HCT116 (cell line): ENCODE data around the gene CRB1. TPM values are rescaled to one million over a fixed set of nuclear protein-coding genes. Genes with fewer than 3 reads are reported as not detected.

Experiments used
- ATAC-seq: fragments of 200-7000 bp; cut with Tn5 transposase; 2 replicates; pipeline ENCODE4 v1.9.1; 2020; ENCODE audit warnings: mild to moderate bottlenecking, moderate library complexity
- BruUV-seq: library from RNA; stranded (reverse); fragments of 400-500 nt; replicated peaks from 2 replicates; lab custom pipeline; 2021; lab: Mats Ljungman, UMichigan
- CTCF ChIA-PET: fragments of 300-600 bp; sonication (Branson Sonifier 250); formaldehyde crosslinking; loops from one replicate; lab custom pipeline; 2021; ENCODE audit warnings: antibody characterized with exemption; lab: Charles Lee
- POLR2A ChIA-PET: fragments of 300-600, 350-600 bp; sonication (Branson Sonifier 250); formaldehyde crosslinking; loops from one replicate; lab custom pipeline; 2021; ENCODE audit warnings: antibody characterized with exemption; lab: Charles Lee
- RAD21 ChIA-PET, 2 experiments: fragments of 300-600 bp; sonication (Branson Sonifier 250); formaldehyde crosslinking; loops; one replicate each; lab custom pipeline; 2023; ENCODE audit warnings: low total read pairs in 2 of 2; ENCODE audit not compliant: uncharacterized antibody in 2 of 2, unreplicated experiment in 2 of 2, low non-redundant PET in 1 of 2; lab: Charles Lee
- DNase-seq: peaks from one replicate; pipeline ENCODE4 v3.0.0-alpha.2; 2010; ENCODE audit warnings: low read depth, low spot score
- H2AFZ ChIP-seq: fragments of 200-600 bp; shearing (Covaris generic), sonication (generic); 2 replicates; pipeline ENCODE4 v1.6.1; 2017; ENCODE audit warnings: low read depth, mixed run types, mixed read lengths, antibody characterized with exemption, low read length; ENCODE audit not compliant: poor library complexity, severe bottlenecking
- H3K27ac ChIP-seq: 2 replicates; pipeline ENCODE4 v1.5.1; 2012; ENCODE audit warnings: low read depth, low read length
- H3K27me3 ChIP-seq: fragments of 200-600 bp; sonication (generic); 2 replicates; pipeline ENCODE4 v1.6.1; 2016; ENCODE audit warnings: mixed run types, low read length, mixed read lengths; ENCODE audit not compliant: insufficient read depth
- H3K36me3 ChIP-seq, 2 experiments: fragments of 200-500 bp in 1 of 2; fragments of 200-600 bp in 1 of 2; sonication (Bioruptor generic) in 1 of 2; sonication (generic) in 1 of 2; 2 replicates each; pipeline versions ENCODE4 v1.5.1 to v1.6.1; 2014 to 2016; ENCODE audit warnings: low read length in 2 of 2, inconsistent platforms in 1 of 2, mixed read lengths in 1 of 2, mixed run types in 1 of 2; ENCODE audit not compliant: insufficient read depth in 2 of 2, control insufficient read depth in 1 of 2
- H3K4me1 ChIP-seq, 2 experiments: fragments of 200-600 bp in 1 of 2; sonication (generic) in 1 of 2; 2 replicates each; pipeline versions ENCODE4 v1.5.1 to v1.6.1; 2012 to 2017; ENCODE audit warnings: low read length in 2 of 2, inconsistent platforms in 1 of 2, mild to moderate bottlenecking in 1 of 2, mixed read lengths in 1 of 2, mixed run types in 1 of 2, moderate library complexity in 1 of 2; ENCODE audit not compliant: insufficient read depth in 2 of 2, control insufficient read depth in 1 of 2
- H3K4me2 ChIP-seq: fragments of 200-600 bp; sonication (generic); 2 replicates; pipeline ENCODE4 v1.6.1; 2017; ENCODE audit warnings: mixed run types, low read length, mixed read lengths
- H3K4me3 ChIP-seq, 2 experiments: fragments of 200-600 bp in 1 of 2; sonication (generic) in 1 of 2; replicated peaks in 1 of 2; 2 replicates each; pipeline ENCODE4 v1.5.1; 2011 to 2016; ENCODE audit warnings: low read length in 2 of 2, control low read depth in 1 of 2, low read depth in 1 of 2, mild to moderate bottlenecking in 1 of 2, mixed read lengths in 1 of 2, mixed run types in 1 of 2
- H3K79me2 ChIP-seq: fragments of 200-600 bp; sonication (generic); 2 replicates; pipeline ENCODE4 v1.6.1; 2017; ENCODE audit warnings: mild to moderate bottlenecking, mixed run types, low read length, moderate library complexity, mixed read lengths; ENCODE audit not compliant: insufficient read depth
- H3K9ac ChIP-seq: fragments of 200-600 bp; sonication (generic); 2 replicates; pipeline ENCODE4 v1.6.1; 2016; ENCODE audit warnings: low read length, mixed read lengths
- H3K9me2 ChIP-seq: fragments of 200-600 bp; sonication (generic), shearing (Covaris generic); 2 replicates; pipeline ENCODE4 v1.6.1; 2017; ENCODE audit warnings: mixed run types, mild to moderate bottlenecking, moderate library complexity; ENCODE audit not compliant: insufficient read depth
- H3K9me3 ChIP-seq, 2 experiments: fragments of 200-500 bp in 1 of 2; fragments of 200-600 bp in 1 of 2; sonication (Bioruptor generic) in 1 of 2; sonication (generic) in 1 of 2; 2 replicates each; pipeline ENCODE4 v1.6.1; 2014 to 2017; ENCODE audit warnings: low read length in 2 of 2, mixed read lengths in 2 of 2, inconsistent platforms in 1 of 2, low read depth in 1 of 2, mild to moderate bottlenecking in 1 of 2, mixed run types in 1 of 2, moderate library complexity in 1 of 2; ENCODE audit not compliant: control insufficient read depth in 1 of 2, insufficient read depth in 1 of 2
- H4K20me1 ChIP-seq: fragments of 200-600 bp; sonication (generic), shearing (Covaris generic); 2 replicates; pipeline ENCODE4 v1.6.1; 2017; ENCODE audit warnings: mixed run types, mild to moderate bottlenecking, moderate library complexity; ENCODE audit not compliant: insufficient read depth
- ELF1 ChIP-seq: IDR thresholded peaks from 2 replicates; pipeline ENCODE4 v1.6.1; 2012; ENCODE audit warnings: low read depth, borderline replicate concordance
- SP1 ChIP-seq: IDR thresholded peaks from 2 replicates; pipeline ENCODE4 v1.6.1; 2012; ENCODE audit warnings: low read depth
- TCF7L2 ChIP-seq: IDR thresholded peaks from 2 replicates; pipeline ENCODE4 v1.7.0; 2011; ENCODE audit warnings: borderline replicate concordance, inconsistent platforms; ENCODE audit not compliant: insufficient read depth, insufficient read length; ENCODE audit errors: extremely low read depth
- YY1 ChIP-seq: IDR thresholded peaks from 2 replicates; pipeline ENCODE4 v1.6.1; 2011; ENCODE audit warnings: low read length, low read depth, moderate library complexity, mild to moderate bottlenecking; ENCODE audit not compliant: insufficient replicate concordance; ENCODE audit errors: extremely low read depth
- intact Hi-C: fragments of 100-400 bp; cut with micrococcal nuclease; formaldehyde crosslinking; loops from 2 replicates; pipeline ENCODE4 v1.10.0; 2022
- total RNA-seq: library from RNA; stranded (reverse); gene quantifications from one replicate; pipeline ENCODE4 v1.2.1, GENCODE V29; 2021; ENCODE audit not compliant: unreplicated experiment

The CRB1 gene
- total RNA-seq, 1 experiment from 2014 or later, result 0.07 TPM

DNA sequence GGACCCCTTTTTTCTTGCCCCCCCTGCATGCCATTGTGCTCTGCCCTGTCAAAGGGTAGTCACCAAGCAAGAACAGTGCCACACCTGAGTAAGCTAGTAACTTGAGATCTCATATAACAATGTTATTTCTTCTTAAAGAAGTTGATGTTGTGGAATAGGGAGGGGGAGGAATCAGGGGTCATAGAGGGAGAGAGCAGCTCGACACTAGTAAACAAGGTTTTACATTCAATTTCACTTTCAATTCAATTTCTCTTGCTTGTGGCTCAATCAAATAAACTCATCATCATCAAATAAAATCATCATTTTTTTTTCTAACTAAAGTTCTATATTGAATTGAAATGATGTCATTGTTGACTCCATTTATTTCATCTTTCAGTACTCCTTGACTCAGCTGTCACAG lies 106.4 kb downstream of the CRB1 start:
- RAD21 ChIA-PET, result no interaction called here
- H3K9me2 ChIP-seq, result no peaks in the 10 kb centered on the region
- H3K9me3 ChIP-seq, result no peaks in the 10 kb centered on the region
- POLR2A ChIA-PET, result no interaction called here
- H4K20me1 ChIP-seq, result no peaks in the 10 kb centered on the region
- CTCF ChIA-PET, result no interaction called here
- no peak for ATAC-seq
- no TSS peak for BruUV-seq
- no peaks in the 10 kb centered on the region for H3K79me2 ChIP-seq
- no peak overlapping the region for H3K27ac ChIP-seq
- DNase-seq, result no peak
- H3K27me3 ChIP-seq, result no peaks in the 10 kb centered on the region
- no peak for TF ChIP-seq SP1
- TF ChIP-seq YY1, result no peak
- TF ChIP-seq ELF1, result no peak
- no peak overlapping the region for H3K4me3 ChIP-seq
- no peak overlapping the region for H3K9ac ChIP-seq
- H3K36me3 ChIP-seq, result no peaks in the 10 kb centered on the region
- H3K4me1 ChIP-seq, result no peaks in the 10 kb centered on the region
- intact Hi-C loops, result no loop called here
- H2AFZ ChIP-seq, result no peak overlapping the region
- no peak overlapping the region for H3K4me2 ChIP-seq

DNA sequence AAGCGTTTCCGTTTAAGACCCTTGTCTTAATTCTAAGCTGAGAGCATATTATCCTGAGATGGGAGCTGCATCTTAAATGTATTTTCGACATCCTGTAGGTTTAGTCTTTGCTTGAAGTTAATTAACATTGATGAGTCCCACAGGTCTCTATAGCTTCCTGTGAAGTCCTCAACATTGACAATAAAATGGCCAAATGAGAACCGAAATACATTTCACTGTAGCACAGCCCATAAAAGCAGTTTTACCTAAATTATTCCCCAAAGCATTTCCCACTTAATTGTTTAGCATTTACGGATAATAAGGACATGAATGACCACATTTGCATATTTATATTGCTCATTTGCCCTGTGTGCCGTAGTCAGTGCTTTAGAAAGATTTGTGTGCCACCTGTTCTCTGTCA lies 116.4 kb downstream of the CRB1 start:
- no peak overlapping the region for H3K4me2 ChIP-seq
- no peaks in the 10 kb centered on the region for H3K36me3 ChIP-seq
- no peaks in the 10 kb centered on the region for H3K9me3 ChIP-seq
- no peak overlapping the region for H3K4me3 ChIP-seq
- CTCF ChIA-PET, result interaction anchor here (1.4 to 4.2 kb wide), 2 partner anchors 13 to 16 kb away, joined by 4 to 22 read pairs; no protein-coding TSS in a partner anchor
- H3K27me3 ChIP-seq, result no peaks in the 10 kb centered on the region
- no peaks in the 10 kb centered on the region for H3K9me2 ChIP-seq
- DNase-seq (no peak), ATAC-seq (no peak)
- intact Hi-C loops, result no loop called here
- RAD21 ChIA-PET, result no interaction called here
- H3K27ac ChIP-seq, result no peak overlapping the region
- POLR2A ChIA-PET, result no interaction called here
- no TSS peak for BruUV-seq
- H2AFZ ChIP-seq, result no peak overlapping the region
- no peak overlapping the region for H3K9ac ChIP-seq
- TF ChIP-seq TCF7L2, result no peak
- no peaks in the 10 kb centered on the region for H4K20me1 ChIP-seq
- H3K79me2 ChIP-seq, result no peaks in the 10 kb centered on the region
- no peaks in the 10 kb centered on the region for H3K4me1 ChIP-seq
